OCI-M1 (cell line): ENCODE measurements around the gene CNOT6L.
A peak's percentile ranks its signal among the peaks of the same experiment; 100 is the strongest.
"Not testable (repeated sequence)": the region's sequence is repeated elsewhere in the genome, so short reads cannot be mapped to it uniquely, and the experiment has no call there.

ENCODE experiments used
- DNase-seq: peaks from one replicate; lab custom pipeline; 2025; lab: John Stamatoyannopoulos, UW

CNOT6L gene

GRCh38 chr4:77818602-77819403 lies at the start of gene CNOT6L:
Gene CNOT6L (minus strand): TSS chr4:77819368. CDS start chr4:77819308, 60 bp downstream.
- DNase-seq: peak; percentile 78

GRCh38 chr4:77865259-77865658 lies 46.1 kb upstream of the CNOT6L start:
- no peak for DNase-seq

GRCh38 chr4:77863341-77863740 lies 44.2 kb upstream of the CNOT6L start:
- DNase-seq: not testable (repeated sequence)

- DNase-seq: peak; percentile 97
These were observed 43.5 kb upstream of the CNOT6L start, which contains the start of gene MRPL1 for GRCh38 chr4:77862478-77863216. Gene MRPL1 (plus strand): TSS chr4:77862830. CDS start chr4:77862849, 19 bp downstream.

- peak; percentile 51 for DNase-seq
These were observed 42.3 kb upstream of the CNOT6L start for GRCh38 chr4:77861495-77861894.

- DNase-seq: no peak
These were observed 40.1 kb upstream of the CNOT6L start for GRCh38 chr4:77859256-77859655.

- no peak for DNase-seq
These were observed 37.0 kb upstream of the CNOT6L start for GRCh38 chr4:77856152-77856551.

- DNase-seq: no peak
These were observed 35.4 kb upstream of the CNOT6L start for GRCh38 chr4:77854431-77855111.

GRCh38 chr4:77852892-77853495 lies 33.8 kb upstream of the CNOT6L start:
- DNase-seq: peak; percentile 34

GRCh38 chr4:77849278-77849965 lies 30.3 kb upstream of the CNOT6L start:
- DNase-seq: no peak

GRCh38 chr4:77848508-77848907 lies 29.3 kb upstream of the CNOT6L start:
- no peak for DNase-seq

GRCh38 chr4:77845929-77846328 lies 26.8 kb upstream of the CNOT6L start:
- DNase-seq: no peak

- DNase-seq: no peak
These were observed 26.2 kb upstream of the CNOT6L start for GRCh38 chr4:77845400-77845799.

GRCh38 chr4:77844363-77844762 lies 25.2 kb upstream of the CNOT6L start:
- no peak for DNase-seq

- DNase-seq: peak; percentile 13
These were observed 24.5 kb upstream of the CNOT6L start for GRCh38 chr4:77843628-77844027.

GRCh38 chr4:77834403-77834802 lies 15.2 kb upstream of the CNOT6L start:
- no peak for DNase-seq

- no peak for DNase-seq
These were observed 14.1 kb upstream of the CNOT6L start for GRCh38 chr4:77833126-77833724.

GRCh38 chr4:77827343-77827742 lies 8.2 kb upstream of the CNOT6L start:
- DNase-seq: no peak

GRCh38 chr4:77826275-77826674 lies 7.1 kb upstream of the CNOT6L start:
- DNase-seq: no peak

- peak; percentile 24 for DNase-seq
These were observed 2.6 kb upstream of the CNOT6L start for GRCh38 chr4:77821775-77822174.
